HepG2 (cell line): ENCODE data around the gene SLC25A44. TPM values are rescaled to one million over a fixed set of nuclear protein-coding genes. Genes with fewer than 3 reads are reported as not detected.

ENCODE experiments used
- ATAC-seq: fragments of 200-7000 bp; cut with Tn5 transposase; 3 replicates; pipeline ENCODE4 v1.9.1; 2020; ENCODE audit warnings: mild to moderate bottlenecking, moderate library complexity
- BruUV-seq: library from RNA; stranded (reverse); fragments of 400-500 nt; replicated peaks from 2 replicates; lab custom pipeline; 2021; lab: Mats Ljungman, UMichigan
- CTCF ChIA-PET: fragments of 300-600 bp; formaldehyde crosslinking; extraction: SDS; loops from one replicate; lab custom pipeline; 2021; ENCODE audit warnings: low total read pairs, inconsistent platforms, low intra/inter-chr PET ratio; lab: Yijun Ruan, JAX
- POLR2A ChIA-PET: fragments of 350-600 bp; sonication (Branson Sonifier 250); formaldehyde crosslinking; loops from one replicate; lab custom pipeline; 2020; ENCODE audit warnings: antibody characterized with exemption, inconsistent platforms; lab: Yijun Ruan, JAX
- DNase-seq: peaks from one replicate; pipeline ENCODE4 v3.0.0-alpha.2; 2015; ENCODE audit warnings: low spot score
- FAIRE-seq: peaks from 3 replicates; lab custom pipeline; 2011; peaks lifted over from hg19 to GRCh38; lab: Jason Lieb, UNC
- H2AFZ ChIP-seq: one replicate; pipeline ENCODE4 v1.6.1; 2011; ENCODE audit warnings: low read length, inconsistent platforms
- H3K27ac ChIP-seq: fragments of 300-600 bp; 3 replicates; pipeline ENCODE4 v1.8.0; 2011; ENCODE audit warnings: mixed run types, mild to moderate bottlenecking, mixed read lengths, low read length, inconsistent platforms; ENCODE audit not compliant: insufficient read depth; ENCODE audit errors: extremely low read length
- H3K27me3 ChIP-seq, 2 experiments: fragments of 200-600 bp in 1 of 2; 2 replicates in 1 of 2; 3 replicates in 1 of 2; pipeline versions ENCODE4 v1.6.0 to v1.8.0; 2011; ENCODE audit warnings: low read length in 2 of 2, mild to moderate bottlenecking in 2 of 2, moderate library complexity in 2 of 2, inconsistent platforms in 1 of 2; ENCODE audit not compliant: insufficient read depth in 2 of 2, control insufficient read depth in 1 of 2
- H3K36me3 ChIP-seq, 2 experiments: fragments of 200-600 bp in 1 of 2; replicated peaks in 1 of 2; 2 replicates in 1 of 2; 3 replicates in 1 of 2; pipeline versions ENCODE4 v1.5.1 to v1.8.0; 2011; ENCODE audit warnings: low read length in 2 of 2, inconsistent platforms in 1 of 2; ENCODE audit not compliant: insufficient read depth in 2 of 2, control insufficient read depth in 1 of 2
- H3K4me1 ChIP-seq: 2 replicates; pipeline ENCODE4 v1.5.1; 2012; ENCODE audit warnings: low read length, inconsistent platforms; ENCODE audit not compliant: insufficient read depth
- H3K4me2 ChIP-seq: 2 replicates; pipeline ENCODE4 v1.6.0; 2011; ENCODE audit warnings: low read depth, low read length, inconsistent platforms
- H3K4me3 ChIP-seq, 3 experiments: fragments of 200-600 bp in 1 of 3; sonication (generic), shearing (Covaris generic) in 1 of 3; replicated peaks in 1 of 3; 2 replicates each; pipeline ENCODE4 v1.5.1; 2011 to 2016; ENCODE audit warnings: low read length in 3 of 3, inconsistent platforms in 2 of 3, low read depth in 2 of 3, mild to moderate bottlenecking in 2 of 3, control low read depth in 1 of 3, mixed read lengths in 1 of 3; ENCODE audit not compliant: insufficient read depth in 1 of 3
- H3K79me2 ChIP-seq: one replicate; pipeline ENCODE4 v1.6.1; 2011; ENCODE audit warnings: low read length, inconsistent platforms; ENCODE audit not compliant: insufficient read depth
- H3K9ac ChIP-seq: 2 replicates; pipeline ENCODE4 v1.6.0; 2011; ENCODE audit warnings: mild to moderate bottlenecking, low read depth, low read length, inconsistent platforms; ENCODE audit not compliant: insufficient read depth
- H3K9me3 ChIP-seq: 2 replicates; pipeline ENCODE4 v1.5.1; 2012; ENCODE audit warnings: mild to moderate bottlenecking, low read length
- H4K20me1 ChIP-seq: 2 replicates; pipeline ENCODE4 v1.6.0; 2011; ENCODE audit warnings: inconsistent platforms, mild to moderate bottlenecking, low read length, moderate library complexity; ENCODE audit not compliant: insufficient read depth
- CHD2 ChIP-seq: IDR thresholded peaks from 2 replicates; pipeline ENCODE4 v1.6.1; 2011; ENCODE audit warnings: low read depth, low read length, improper control_type of control experiment
- EEA1 ChIP-seq: sonication (generic); formaldehyde crosslinking; IDR thresholded peaks from 2 replicates; pipeline ENCODE4 v1.5.1; 2020; ENCODE audit warnings: mild to moderate bottlenecking, missing genetic modification reagents, borderline replicate concordance
- FOSL2 ChIP-seq: sonication (generic); formaldehyde crosslinking; IDR thresholded peaks from 2 replicates; pipeline ENCODE4 v1.4.0; 2020; ENCODE audit warnings: missing genetic modification reagents
- MTA3 ChIP-seq: sonication (generic); formaldehyde crosslinking; IDR thresholded peaks from 2 replicates; pipeline ENCODE4 v1.4.0; 2020; ENCODE audit warnings: missing genetic modification reagents
- MTF2 ChIP-seq: sonication (generic); formaldehyde crosslinking; IDR thresholded peaks from 2 replicates; pipeline ENCODE4 v1.5.0; 2020; ENCODE audit warnings: missing genetic modification reagents, borderline replicate concordance
- NCOA1 ChIP-seq: sonication (generic); formaldehyde crosslinking; IDR thresholded peaks from 2 replicates; pipeline ENCODE4 v1.9.0; 2021; ENCODE audit warnings: missing genetic modification reagents
- ONECUT2 ChIP-seq: sonication (generic); formaldehyde crosslinking; IDR thresholded peaks from 2 replicates; pipeline ENCODE4 v1.4.0; 2020; ENCODE audit warnings: missing genetic modification reagents
- SMAD9 ChIP-seq: sonication (generic); formaldehyde crosslinking; IDR thresholded peaks from 2 replicates; pipeline ENCODE4 v1.5.1; 2020; ENCODE audit warnings: mild to moderate bottlenecking, missing genetic modification reagents
- SMC3 ChIP-seq: IDR thresholded peaks from 2 replicates; pipeline ENCODE4 v1.6.1; 2011; ENCODE audit warnings: low read length, improper control_type of control experiment
- WGBS: methylation state at CpG from one replicate; pipeline ENCODE4 v1.1.6; 2017; ENCODE audit warnings: low lambda C conversion rate; 5-methylcytosine and 5-hydroxymethylcytosine counted together
- in situ Hi-C: cut with HindIII; loops from 2 replicates; pipeline ENCODE4 v1.10.0; 2017; ENCODE audit warnings: low pct_unique_long_range_greater_than_20kb; ENCODE audit not compliant: extremely low pct_ligation_motif_present
- intact Hi-C: fragments of 100-400 bp; cut with micrococcal nuclease; formaldehyde crosslinking; loops from one replicate; pipeline ENCODE4 v1.10.0; 2022; ENCODE audit not compliant: unreplicated experiment
- polyA plus RNA-seq, 8 experiments: library from polyadenylated mRNA; depleted of rRNA in 3 of 8; stranded (reverse) in 7 of 8; unstranded in 1 of 8; fragments of >200 nt; fragmentation: Illumina TruSeq in 4 of 8; extraction: Trizol in 4 of 8; gene quantifications; 2 replicates each; pipeline versions ENCODE4 v1.2.1 to v1.2.3, GENCODE V29; 2011 to 2016; ENCODE audit warnings: low read depth in 4 of 8, missing spikeins in 1 of 8, mixed read lengths in 1 of 8; ENCODE audit not compliant: insufficient read depth in 1 of 8
- total RNA-seq, 5 experiments: library from RNA; depleted of rRNA; stranded (reverse); fragments of >200 nt; fragmentation: Illumina TruSeq; extraction: Trizol; gene quantifications; 2 replicates each; pipeline ENCODE4 v1.2.3, GENCODE V29; 2016; ENCODE audit warnings: low read depth in 1 of 5
- TF ChIP-seq, protein P1 (sequence below): sonication (generic); formaldehyde crosslinking; IDR thresholded peaks from 2 replicates; pipeline ENCODE4 v1.4.0; 2020; ENCODE audit warnings: missing genetic modification reagents
- TF ChIP-seq, protein P2 (sequence below): sonication (generic); formaldehyde crosslinking; IDR thresholded peaks from 2 replicates; pipeline ENCODE4 v1.9.0; 2021; ENCODE audit warnings: missing genetic modification reagents, mild to moderate bottlenecking, borderline replicate concordance
- TF ChIP-seq, protein P3 (sequence below): sonication (generic); formaldehyde crosslinking; IDR thresholded peaks from 2 replicates; pipeline ENCODE4 v1.4.0; 2020; ENCODE audit warnings: missing genetic modification reagents, borderline replicate concordance
- TF ChIP-seq, protein P4 (sequence below): sonication (generic); formaldehyde crosslinking; IDR thresholded peaks from 2 replicates; pipeline ENCODE4 v1.8.0; 2022; ENCODE audit warnings: mild to moderate bottlenecking, missing genetic modification reagents
- TF ChIP-seq, protein P5 (sequence below): sonication (generic); formaldehyde crosslinking; IDR thresholded peaks from 2 replicates; pipeline ENCODE4 v1.4.0; 2020; ENCODE audit warnings: mild to moderate bottlenecking, missing genetic modification reagents, borderline replicate concordance

Gene SLC25A44
- total and polyA plus RNA-seq, 2 of the 13 experiments (the other 11 are each of a cell fraction or from before 2014, with no cell fraction given) = 10.7 to 13.4 TPM

DNA sequence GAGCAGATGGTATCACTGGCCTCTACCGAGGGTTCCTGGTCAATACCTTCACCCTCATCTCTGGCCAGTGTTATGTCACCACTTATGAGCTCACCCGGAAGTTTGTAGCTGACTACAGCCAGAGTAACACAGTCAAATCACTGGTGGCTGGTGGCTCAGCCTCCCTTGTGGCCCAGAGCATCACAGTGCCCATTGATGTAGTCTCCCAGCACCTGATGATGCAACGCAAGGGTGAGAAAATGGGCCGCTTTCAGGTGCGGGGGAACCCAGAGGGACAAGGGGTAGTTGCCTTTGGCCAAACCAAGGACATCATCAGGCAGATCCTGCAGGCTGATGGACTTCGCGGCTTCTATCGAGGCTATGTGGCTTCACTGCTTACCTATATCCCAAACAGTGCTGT, 6.1 kb downstream of the SLC25A44 start:
- 100% methylated on average over 8 of the region's 8 CpGs for WGBS
- H3K27ac ChIP-seq = no peak overlapping the region
- H3K9ac ChIP-seq = no peak overlapping the region
- H4K20me1 ChIP-seq = no peaks in the 10 kb centered on the region
- ChIA-PET CTCF (no interaction called here), POLR2A (interaction anchor here (1.4 kb wide), 1 partner anchor 13 kb away, joined by 7 read pairs; the partner anchor contains the start of gene PMF1)
- no peak overlapping the region for H2AFZ ChIP-seq
- FAIRE-seq (no peak), ATAC-seq (no peak), DNase-seq (no peak)
- peaks cover 25% of the 10 kb centered on the region for H3K79me2 ChIP-seq
- peaks cover 42% of the 10 kb centered on the region for H3K4me1 ChIP-seq
- intact Hi-C loops (loop anchor here (2.0 to 10.0 kb wide), 2 partner anchors 25 to 895 kb away; partner anchors contain the start of gene ETV3L), in situ Hi-C loops (no loop called here)
- no TSS peak for BruUV-seq
- no peaks in the 10 kb centered on the region for H3K9me3 ChIP-seq
- H3K4me2 ChIP-seq = no peak overlapping the region
- no peak overlapping the region for H3K4me3 ChIP-seq
- no peaks in the 10 kb centered on the region for H3K27me3 ChIP-seq
- peaks cover 15 to 33% of the 10 kb centered on the region in 2 experiments for H3K36me3 ChIP-seq
- no peak for TF ChIP-seq ONECUT2 (CRISPR knock-in tag)
- TF ChIP-seq, protein P1, sequence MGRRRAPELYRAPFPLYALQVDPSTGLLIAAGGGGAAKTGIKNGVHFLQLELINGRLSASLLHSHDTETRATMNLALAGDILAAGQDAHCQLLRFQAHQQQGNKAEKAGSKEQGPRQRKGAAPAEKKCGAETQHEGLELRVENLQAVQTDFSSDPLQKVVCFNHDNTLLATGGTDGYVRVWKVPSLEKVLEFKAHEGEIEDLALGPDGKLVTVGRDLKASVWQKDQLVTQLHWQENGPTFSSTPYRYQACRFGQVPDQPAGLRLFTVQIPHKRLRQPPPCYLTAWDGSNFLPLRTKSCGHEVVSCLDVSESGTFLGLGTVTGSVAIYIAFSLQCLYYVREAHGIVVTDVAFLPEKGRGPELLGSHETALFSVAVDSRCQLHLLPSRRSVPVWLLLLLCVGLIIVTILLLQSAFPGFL (CRISPR knock-in tag) = no peak
- TF ChIP-seq MTF2 (CRISPR knock-in tag) = no peak
- no peak for TF ChIP-seq EEA1 (CRISPR knock-in tag)
- TF ChIP-seq, protein P2, sequence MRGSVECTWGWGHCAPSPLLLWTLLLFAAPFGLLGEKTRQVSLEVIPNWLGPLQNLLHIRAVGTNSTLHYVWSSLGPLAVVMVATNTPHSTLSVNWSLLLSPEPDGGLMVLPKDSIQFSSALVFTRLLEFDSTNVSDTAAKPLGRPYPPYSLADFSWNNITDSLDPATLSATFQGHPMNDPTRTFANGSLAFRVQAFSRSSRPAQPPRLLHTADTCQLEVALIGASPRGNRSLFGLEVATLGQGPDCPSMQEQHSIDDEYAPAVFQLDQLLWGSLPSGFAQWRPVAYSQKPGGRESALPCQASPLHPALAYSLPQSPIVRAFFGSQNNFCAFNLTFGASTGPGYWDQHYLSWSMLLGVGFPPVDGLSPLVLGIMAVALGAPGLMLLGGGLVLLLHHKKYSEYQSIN = no peak
- TF ChIP-seq, protein P3, sequence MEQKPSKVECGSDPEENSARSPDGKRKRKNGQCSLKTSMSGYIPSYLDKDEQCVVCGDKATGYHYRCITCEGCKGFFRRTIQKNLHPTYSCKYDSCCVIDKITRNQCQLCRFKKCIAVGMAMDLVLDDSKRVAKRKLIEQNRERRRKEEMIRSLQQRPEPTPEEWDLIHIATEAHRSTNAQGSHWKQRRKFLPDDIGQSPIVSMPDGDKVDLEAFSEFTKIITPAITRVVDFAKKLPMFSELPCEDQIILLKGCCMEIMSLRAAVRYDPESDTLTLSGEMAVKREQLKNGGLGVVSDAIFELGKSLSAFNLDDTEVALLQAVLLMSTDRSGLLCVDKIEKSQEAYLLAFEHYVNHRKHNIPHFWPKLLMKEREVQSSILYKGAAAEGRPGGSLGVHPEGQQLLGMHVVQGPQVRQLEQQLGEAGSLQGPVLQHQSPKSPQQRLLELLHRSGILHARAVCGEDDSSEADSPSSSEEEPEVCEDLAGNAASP = no peak
- TF ChIP-seq FOSL2 = no peak
- TF ChIP-seq, protein P4, sequence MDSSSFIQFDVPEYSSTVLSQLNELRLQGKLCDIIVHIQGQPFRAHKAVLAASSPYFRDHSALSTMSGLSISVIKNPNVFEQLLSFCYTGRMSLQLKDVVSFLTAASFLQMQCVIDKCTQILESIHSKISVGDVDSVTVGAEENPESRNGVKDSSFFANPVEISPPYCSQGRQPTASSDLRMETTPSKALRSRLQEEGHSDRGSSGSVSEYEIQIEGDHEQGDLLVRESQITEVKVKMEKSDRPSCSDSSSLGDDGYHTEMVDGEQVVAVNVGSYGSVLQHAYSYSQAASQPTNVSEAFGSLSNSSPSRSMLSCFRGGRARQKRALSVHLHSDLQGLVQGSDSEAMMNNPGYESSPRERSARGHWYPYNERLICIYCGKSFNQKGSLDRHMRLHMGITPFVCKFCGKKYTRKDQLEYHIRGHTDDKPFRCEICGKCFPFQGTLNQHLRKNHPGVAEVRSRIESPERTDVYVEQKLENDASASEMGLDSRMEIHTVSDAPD = no peak
- no peak for TF ChIP-seq NCOA1 (CRISPR knock-in tag)
- TF ChIP-seq CHD2 = no peak
- no peak for TF ChIP-seq SMC3
- TF ChIP-seq MTA3 (CRISPR knock-in tag) = no peak
- no peak for TF ChIP-seq SMAD9 (CRISPR knock-in tag)
- TF ChIP-seq, protein P5, sequence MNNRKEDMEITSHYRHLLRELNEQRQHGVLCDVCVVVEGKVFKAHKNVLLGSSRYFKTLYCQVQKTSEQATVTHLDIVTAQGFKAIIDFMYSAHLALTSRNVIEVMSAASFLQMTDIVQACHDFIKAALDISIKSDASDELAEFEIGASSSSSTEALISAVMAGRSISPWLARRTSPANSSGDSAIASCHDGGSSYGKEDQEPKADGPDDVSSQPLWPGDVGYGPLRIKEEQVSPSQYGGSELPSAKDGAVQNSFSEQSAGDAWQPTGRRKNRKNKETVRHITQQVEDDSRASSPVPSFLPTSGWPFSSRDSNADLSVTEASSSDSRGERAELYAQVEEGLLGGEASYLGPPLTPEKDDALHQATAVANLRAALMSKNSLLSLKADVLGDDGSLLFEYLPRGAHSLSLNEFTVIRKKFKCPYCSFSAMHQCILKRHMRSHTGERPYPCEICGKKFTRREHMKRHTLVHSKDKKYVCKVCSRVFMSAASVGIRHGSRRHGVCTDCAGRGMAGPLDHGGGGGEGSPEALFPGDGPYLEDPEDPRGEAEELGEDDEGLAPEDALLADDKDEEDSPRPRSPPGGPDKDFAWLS (CRISPR knock-in tag) = no peak
